Breast epithelium (tissue), 4 donors: ENCODE data around the gene CFAP97. TPM values are rescaled to one million over a fixed set of nuclear protein-coding genes. Genes with fewer than 3 reads are reported as not detected.

Experiments
- DNase-seq, 2 donors: peaks; one replicate each; pipeline ENCODE4 v3.0.0-alpha.2; 2019; ENCODE audit warnings: low spot score in 2 of 2
- H3K27ac ChIP-seq, 2 donors: fragments of 200-600 bp; sonication (generic) in 1 of 2; one replicate each; pipeline ENCODE4 v1.5.1; 2016 to 2019; ENCODE audit warnings: mild to moderate bottlenecking in 1 of 2
- H3K27me3 ChIP-seq, 2 donors: fragments of 200-600 bp; sonication (generic) in 1 of 2; one replicate each; pipeline versions ENCODE4 v1.5.1 to v1.6.0; 2017 to 2019; ENCODE audit warnings: control low read depth in 1 of 2, mild to moderate bottlenecking in 1 of 2
- H3K36me3 ChIP-seq: fragments of 200-600 bp; one replicate; pipeline ENCODE4 v1.5.1; 2019
- H3K4me1 ChIP-seq, 2 donors: fragments of 200-600 bp; sonication (generic); one replicate each; pipeline ENCODE4 v1.5.1; 2016 to 2019; ENCODE audit warnings: control low read depth in 1 of 2
- H3K4me3 ChIP-seq, 3 donors: fragments of 200-600 bp; sonication (generic); 1 replicate in 2 of 3; 2 replicates in 1 of 3; pipeline ENCODE4 v1.5.1; 2016 to 2019; ENCODE audit warnings: mild to moderate bottlenecking in 3 of 3, moderate library complexity in 2 of 3
- H3K9me3 ChIP-seq, 2 donors: fragments of 200-600 bp; sonication (generic) in 1 of 2; one replicate each; pipeline ENCODE4 v1.5.1; 2016 to 2019; ENCODE audit warnings: control low read depth in 1 of 2
- CTCF ChIP-seq, 3 donors: fragments of 450-650 bp; IDR thresholded peaks; one replicate each; pipeline ENCODE4 v1.5.1; 2016 to 2017; ENCODE audit warnings: antibody characterized with exemption in 3 of 3, mild to moderate bottlenecking in 3 of 3, moderate library complexity in 3 of 3
- POLR2A ChIP-seq: fragments of 450-650 bp; IDR thresholded peaks from one replicate; pipeline ENCODE4 v1.6.1; 2016; ENCODE audit warnings: antibody characterized with exemption, mild to moderate bottlenecking, moderate library complexity
- POLR2AphosphoS5 ChIP-seq, 3 donors: sonication (generic); formaldehyde crosslinking; IDR thresholded peaks; one replicate each; pipeline ENCODE4 v1.6.1; 2017; ENCODE audit warnings: antibody characterized with exemption in 3 of 3
- intact Hi-C: fragments of 100-400 bp; cut with DNase I; formaldehyde crosslinking; loops from one replicate; pipeline ENCODE4 v1.15.1; 2023; ENCODE audit warnings: low total_unique reads
- total RNA-seq, 3 donors: library from RNA; depleted of rRNA; stranded (reverse); fragments of >200 nt; gene quantifications; one replicate each; pipeline ENCODE4 v1.1.0, GENCODE V29; 2016

The CFAP97 gene
- total RNA-seq, 3 donors from 2014 or later: 36.6 to 42.4 (median 38.0) TPM

DNA sequence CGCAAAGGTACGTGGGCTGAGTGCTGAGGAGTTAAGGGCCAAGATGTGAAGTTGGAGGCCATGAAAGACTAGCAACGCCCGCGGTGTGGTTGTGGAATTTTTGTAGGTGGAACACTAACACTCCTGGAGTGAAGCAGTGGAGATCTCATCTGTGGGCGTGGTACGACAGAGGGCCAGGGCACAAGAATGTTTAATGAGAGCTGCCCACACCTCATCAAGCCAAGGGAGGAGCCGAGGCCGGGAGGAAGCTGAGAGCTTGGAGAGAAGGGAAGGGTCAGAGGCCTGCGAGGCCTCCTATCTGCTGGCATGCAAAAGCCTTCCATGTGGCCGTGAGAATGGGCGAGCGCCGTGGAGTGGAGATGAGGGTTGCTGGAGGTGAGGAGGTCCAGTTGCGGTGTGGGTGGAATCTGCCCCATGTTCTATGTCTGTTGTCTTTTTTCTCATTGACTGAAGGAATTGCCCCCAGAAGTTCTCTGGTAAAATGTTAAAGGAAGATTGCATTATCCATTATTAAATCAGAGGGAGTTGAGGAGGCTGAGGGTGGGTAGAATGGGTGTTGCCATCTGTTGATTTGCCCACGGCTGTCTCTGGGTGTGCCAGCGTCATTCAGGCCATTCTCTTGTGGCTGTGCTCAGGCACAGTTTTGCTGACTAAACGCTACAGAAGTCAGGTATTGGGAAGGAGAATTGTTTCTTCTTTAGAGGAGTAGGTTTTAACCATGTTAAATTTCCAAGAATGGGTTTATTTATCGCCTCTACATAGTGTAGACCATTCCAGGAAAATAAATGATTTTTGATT is 25.4 kb upstream of the CFAP97 start:
- no peaks in the 10 kb centered on the region for H3K27me3 ChIP-seq
- TF ChIP-seq POLR2AphosphoS5 (IDR thresholded peaks at IDR 0.05): no peak
- no peak for TF ChIP-seq POLR2A
- no peaks in the 10 kb centered on the region for H3K4me1 ChIP-seq
- intact Hi-C loops: no loop called here
- H3K27ac ChIP-seq: no peak overlapping the region
- no peaks in the 10 kb centered on the region for H3K9me3 ChIP-seq
- no peak for DNase-seq
- H3K4me3 ChIP-seq: no peak overlapping the region
- no peaks in the 10 kb centered on the region for H3K36me3 ChIP-seq

DNA sequence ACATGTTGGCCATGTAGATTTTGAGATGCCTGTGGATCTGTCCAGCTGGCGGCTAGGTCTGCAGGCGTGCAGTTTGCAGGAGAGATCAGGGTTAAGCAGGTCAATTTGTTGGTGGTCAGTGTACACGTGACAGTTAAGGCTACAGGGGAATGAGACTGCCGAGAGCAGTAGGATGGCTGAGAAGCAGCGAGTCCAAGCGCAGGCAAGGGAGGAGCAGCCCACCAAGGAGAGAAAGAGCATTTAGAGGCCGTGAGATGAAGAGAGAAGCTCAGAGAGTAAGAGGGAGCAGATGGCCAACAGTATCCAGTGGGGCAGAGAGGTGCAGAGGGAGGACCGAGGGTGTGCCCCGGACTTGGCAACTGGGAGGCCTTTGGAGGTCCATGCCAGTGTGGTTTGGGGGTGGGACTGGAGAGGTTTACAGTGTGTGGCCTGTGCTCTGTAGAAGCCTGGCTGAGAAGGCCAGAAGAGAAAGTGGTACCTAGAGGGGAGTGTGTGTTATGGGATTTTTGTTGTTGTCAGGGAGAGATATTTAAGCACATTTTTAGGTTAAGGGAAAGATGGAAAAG is 24.0 kb upstream of the CFAP97 start:
- Histone ChIP-seq H3K36me3 (no peaks in the 10 kb centered on the region), H3K27ac (no peak overlapping the region), H3K9me3 (no peaks in the 10 kb centered on the region), H3K27me3 (no peaks in the 10 kb centered on the region), H3K4me3 (no peak overlapping the region), H3K4me1 (no peaks in the 10 kb centered on the region)
- intact Hi-C loops: no loop called here
- no peak for DNase-seq
- TF ChIP-seq POLR2AphosphoS5 (IDR thresholded peaks at IDR 0.05) (no peak), CTCF (IDR thresholded peaks at IDR 0.05) (no peak), POLR2A (no peak)

DNA sequence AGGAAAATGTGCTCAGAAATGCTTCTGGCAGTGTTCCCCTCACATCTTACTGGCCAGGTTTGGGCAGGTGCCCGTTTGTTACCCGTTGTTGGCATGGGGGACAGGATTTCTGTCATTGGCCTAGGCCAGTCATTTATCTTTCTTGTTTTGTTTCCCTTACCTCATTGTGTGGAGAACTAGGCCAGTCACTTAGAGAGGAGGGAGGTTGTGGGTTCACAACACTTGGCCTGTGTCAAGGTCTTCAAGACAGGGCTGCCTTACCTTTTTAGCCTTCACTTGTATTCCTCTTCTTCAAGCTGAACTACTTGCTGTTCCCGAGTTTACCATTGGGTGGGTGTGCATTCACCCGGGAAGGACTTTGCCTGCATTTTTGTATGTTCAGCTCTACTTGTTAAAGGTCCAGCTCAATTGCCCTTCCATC is 23.3 kb upstream of the CFAP97 start:
- Histone ChIP-seq H3K27ac (peak overlapping the region in 1 of 2 donors; percentile 14), H3K4me1 (no peaks in the 10 kb centered on the region), H3K36me3 (no peaks in the 10 kb centered on the region), H3K4me3 (no peak overlapping the region), H3K27me3 (no peaks in the 10 kb centered on the region), H3K9me3 (no peaks in the 10 kb centered on the region)
- intact Hi-C loops: no loop called here
- no peak for TF ChIP-seq POLR2AphosphoS5 (IDR thresholded peaks at IDR 0.05)
- TF ChIP-seq CTCF (IDR thresholded peaks at IDR 0.05): peak in 1 of 3 donors; percentile 10
- DNase-seq: no peak

GRCh38 chr4:185225940-185226339 is 22.1 kb upstream of the CFAP97 start:
- DNase-seq: no peak
- Histone ChIP-seq H3K27ac (no peak overlapping the region), H3K4me1 (no peaks in the 10 kb centered on the region), H3K36me3 (no peaks in the 10 kb centered on the region), H3K27me3 (no peaks in the 10 kb centered on the region), H3K4me3 (no peak overlapping the region), H3K9me3 (no peaks in the 10 kb centered on the region)
- TF ChIP-seq POLR2AphosphoS5 (IDR thresholded peaks at IDR 0.05): no peak
- intact Hi-C loops: no loop called here

DNA sequence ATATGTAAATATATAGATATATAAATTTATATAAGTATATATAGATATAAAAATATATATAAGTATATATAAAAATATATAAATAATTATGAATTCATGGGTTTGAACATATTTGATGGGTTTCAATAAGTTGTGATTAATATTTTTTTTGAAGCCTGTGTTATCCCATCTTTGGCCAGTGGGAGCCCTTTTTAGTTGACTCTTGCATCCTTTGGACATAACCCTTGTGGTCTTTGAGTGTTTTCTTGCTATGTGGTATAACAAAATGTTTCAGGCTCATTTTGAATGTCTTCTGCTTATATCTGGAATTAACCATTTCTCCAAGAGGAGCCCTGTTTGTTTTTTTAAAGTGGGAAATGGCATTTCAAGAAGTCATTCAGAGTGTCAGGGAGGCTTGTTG is 20.8 kb upstream of the CFAP97 start:
- no peak for DNase-seq
- no peak overlapping the region for H3K27ac ChIP-seq
- intact Hi-C loops: no loop called here
- H3K4me3 ChIP-seq: no peak overlapping the region
- no peaks in the 10 kb centered on the region for H3K27me3 ChIP-seq
- TF ChIP-seq CTCF (IDR thresholded peaks at IDR 0.05): peak in 1 of 3 donors; percentile 18
- no peak for TF ChIP-seq POLR2A
- no peaks in the 10 kb centered on the region for H3K36me3 ChIP-seq
- peaks cover 0 to 3% of the 10 kb centered on the region in 2 donors for H3K4me1 ChIP-seq
- no peaks in the 10 kb centered on the region for H3K9me3 ChIP-seq

DNA sequence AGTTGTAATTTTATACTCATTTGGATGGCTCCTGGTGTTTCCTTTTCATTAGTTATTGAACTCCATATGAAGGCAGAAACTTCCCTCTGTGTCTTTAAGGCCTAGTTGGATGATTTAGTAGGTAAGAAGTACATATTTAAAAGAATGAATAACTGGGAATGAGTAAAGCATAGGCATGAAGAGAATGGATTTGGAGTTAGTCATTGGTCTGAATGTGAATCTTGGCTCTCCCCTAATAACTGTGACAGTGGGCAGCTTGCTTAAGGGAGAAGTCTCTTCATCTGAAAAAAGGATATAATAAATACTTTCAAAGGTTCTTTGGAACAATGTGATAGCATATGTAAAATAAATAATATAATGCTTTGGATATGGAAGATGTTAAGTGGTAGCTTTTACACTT is 18.8 kb upstream of the CFAP97 start:
- no peak overlapping the region for H3K27ac ChIP-seq
- TF ChIP-seq POLR2A (no peak), POLR2AphosphoS5 (IDR thresholded peaks at IDR 0.05) (no peak)
- no peaks in the 10 kb centered on the region for H3K27me3 ChIP-seq
- H3K36me3 ChIP-seq: no peaks in the 10 kb centered on the region
- H3K4me1 ChIP-seq: peaks cover 0 to 4% of the 10 kb centered on the region in 2 donors
- H3K9me3 ChIP-seq: no peaks in the 10 kb centered on the region
- no peak for DNase-seq
- intact Hi-C loops: no loop called here
- no peak overlapping the region for H3K4me3 ChIP-seq
